ENCODE data around the gene FAM43B.

FAM43B gene

GRCh38 chr1:20593756-20594155 lies 41.4 kb downstream of the FAM43B start:
- DNase-seq: no peak

DNA sequence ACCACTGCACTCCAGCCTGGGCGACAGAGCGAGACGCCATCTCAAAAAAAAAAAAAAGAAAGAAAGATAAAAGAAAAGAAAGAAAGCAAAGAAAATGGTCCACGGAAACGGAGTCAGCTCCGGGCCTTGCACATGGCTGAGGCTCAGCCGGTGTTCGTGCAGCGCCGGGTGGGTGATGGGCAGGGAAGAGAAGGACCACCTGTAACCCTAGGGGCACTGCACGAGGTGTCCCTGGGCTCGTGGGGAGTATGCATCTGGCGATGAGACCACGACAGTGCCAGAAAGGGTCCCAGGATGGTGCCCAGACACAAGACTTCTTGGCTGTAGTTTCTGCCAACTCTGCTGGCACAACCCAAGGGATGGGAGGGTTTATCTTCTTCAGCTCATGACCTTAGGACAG lies 42.4 kb downstream of the FAM43B start:
- no peak for DNase-seq

- no peak for DNase-seq
These were observed 43.7 kb downstream of the FAM43B start for GRCh38 chr1:20596106-20596505.

DNA sequence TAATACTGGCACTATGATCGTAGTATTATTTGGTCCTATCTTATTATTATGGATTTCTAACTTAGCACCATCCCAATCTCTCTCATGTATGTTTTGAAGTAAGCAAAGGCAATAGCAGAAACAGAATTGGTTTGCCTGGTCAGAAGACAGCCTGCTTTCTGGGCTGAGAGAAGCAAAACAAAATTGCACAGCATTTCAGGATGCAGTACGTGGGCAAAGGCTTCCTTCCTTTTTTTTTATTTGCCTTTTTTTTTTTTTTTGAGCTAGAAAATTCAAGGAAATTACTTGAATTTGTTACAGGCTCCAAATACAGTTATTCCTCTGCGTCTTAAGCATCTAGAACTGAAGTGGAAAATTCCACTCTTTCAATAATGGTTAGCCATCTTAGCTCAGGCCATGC lies 45.3 kb downstream of the FAM43B start:
- DNase-seq: no peak

GRCh38 chr1:20600156-20600555 lies 47.8 kb downstream of the FAM43B start:
- DNase-seq: no peak

GRCh38 chr1:20601129-20601825 lies 48.9 kb downstream of the FAM43B start:
- DNase-seq: no peak

- DNase-seq: no peak
These were observed 50.6 kb downstream of the FAM43B start for GRCh38 chr1:20602851-20603450.

DNA sequence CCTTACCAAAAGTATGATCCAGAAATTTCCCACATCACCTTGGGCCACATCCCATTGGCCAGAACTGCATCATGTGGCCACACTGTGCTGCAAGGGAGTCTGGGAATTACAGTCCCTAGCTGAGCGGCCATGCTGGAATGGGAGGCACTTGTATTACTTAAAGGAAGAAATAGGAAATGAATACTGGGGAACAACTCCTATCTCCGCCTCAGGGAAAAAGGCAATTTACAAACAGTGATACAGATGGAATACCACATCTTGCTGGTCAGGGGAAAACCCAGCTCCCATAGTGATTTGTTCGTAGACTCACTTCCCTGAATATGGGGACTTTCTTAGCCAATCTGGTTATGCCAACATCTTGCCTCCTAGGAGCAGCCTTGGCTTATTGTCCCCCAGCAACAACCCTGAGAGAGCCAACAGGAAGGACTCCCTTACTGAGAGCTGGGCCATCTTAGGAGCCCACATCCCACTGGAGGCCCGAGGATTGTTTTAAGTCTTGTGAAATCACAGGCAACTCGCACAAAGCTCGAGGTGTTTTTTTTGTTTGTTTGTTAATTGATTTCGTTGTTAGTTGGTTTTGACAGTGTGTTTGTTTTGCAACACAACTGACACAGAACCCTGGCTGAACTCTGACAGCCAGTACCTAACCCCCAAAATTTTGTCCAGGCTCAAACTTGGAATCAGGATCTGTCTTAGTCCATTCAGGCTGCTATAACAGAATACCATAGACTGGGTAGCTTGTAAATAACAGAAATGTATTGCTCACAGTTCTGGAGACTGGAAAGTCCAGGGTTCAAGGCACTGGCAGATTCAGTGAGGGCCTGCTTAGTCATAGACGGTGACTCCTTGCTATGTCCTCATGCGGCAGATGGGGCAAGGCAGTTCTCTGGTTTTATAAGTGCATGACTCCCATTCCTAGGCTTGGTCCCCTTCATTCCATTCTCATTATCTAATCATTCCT lies 51.4 kb downstream of the FAM43B start:
- no peak for DNase-seq

Measured in activated CD4-positive, alpha-beta T cell treated with anti-CD3 and anti-CD28 coated beads for 48 hours (primary cell).